Mesenchymal stem cell (in vitro differentiated cells and primary cell): ENCODE results near the gene POLE3. TPM values are rescaled to one million over a fixed set of nuclear protein-coding genes. Genes with fewer than 3 reads are reported as not detected.

Source experiments
- DNase-seq: peaks from one replicate; pipeline ENCODE4 v3.0.0-alpha.2; 2013
- H2AFZ ChIP-seq: one replicate; pipeline ENCODE4 v1.6.1; 2013; ENCODE audit warnings: low read depth, mild to moderate bottlenecking, control low read depth, inconsistent platforms, low read length, moderate library complexity
- H2AK5ac ChIP-seq: 2 replicates; pipeline ENCODE4 v1.6.1; 2013; ENCODE audit warnings: low read length, moderate library complexity, mild to moderate bottlenecking, inconsistent platforms; ENCODE audit not compliant: severe bottlenecking
- H2BK120ac ChIP-seq: one replicate; pipeline ENCODE4 v1.6.1; 2013; ENCODE audit warnings: low read depth, mild to moderate bottlenecking, inconsistent platforms, low read length, moderate library complexity
- H2BK12ac ChIP-seq, 2 experiments: one replicate each; pipeline ENCODE4 v1.6.1; 2013; ENCODE audit warnings: inconsistent platforms in 2 of 2, low read length in 2 of 2, mild to moderate bottlenecking in 2 of 2, moderate library complexity in 2 of 2, control low read depth in 1 of 2
- H2BK15ac ChIP-seq: one replicate; pipeline ENCODE4 v1.6.1; 2013; ENCODE audit warnings: mild to moderate bottlenecking, low read depth, inconsistent platforms; ENCODE audit not compliant: poor library complexity, severe bottlenecking
- H2BK5ac ChIP-seq: 2 replicates; pipeline ENCODE4 v1.6.1; 2013; ENCODE audit warnings: low read depth, mild to moderate bottlenecking, low read length, control low read depth, inconsistent platforms; ENCODE audit not compliant: poor library complexity, severe bottlenecking
- H3K14ac ChIP-seq, 2 experiments: one replicate each; pipeline ENCODE4 v1.6.1; 2013; ENCODE audit warnings: inconsistent platforms in 2 of 2, low read length in 2 of 2, control low read depth in 1 of 2, mild to moderate bottlenecking in 1 of 2, moderate library complexity in 1 of 2
- H3K18ac ChIP-seq, 2 experiments: one replicate each; pipeline ENCODE4 v1.6.1; 2013; ENCODE audit warnings: inconsistent platforms in 2 of 2, low read length in 2 of 2, control low read depth in 1 of 2, low read depth in 1 of 2, mild to moderate bottlenecking in 1 of 2
- H3K23ac ChIP-seq, 2 experiments: one replicate each; pipeline ENCODE4 v1.6.1; 2013; ENCODE audit warnings: inconsistent platforms in 2 of 2, low read length in 2 of 2, mild to moderate bottlenecking in 2 of 2, moderate library complexity in 2 of 2, control low read depth in 1 of 2
- H3K27ac ChIP-seq: 2 replicates; pipeline ENCODE4 v1.5.1; 2013; ENCODE audit warnings: mild to moderate bottlenecking, moderate library complexity, low read length, control low read depth, inconsistent platforms; ENCODE audit not compliant: poor library complexity, severe bottlenecking
- H3K27me3 ChIP-seq, 2 experiments: 2 replicates each; pipeline versions ENCODE4 v1.6.1 to v1.7.0; 2013; ENCODE audit warnings: low read length in 2 of 2, mild to moderate bottlenecking in 2 of 2, moderate library complexity in 2 of 2, control low read depth in 1 of 2, inconsistent platforms in 1 of 2; ENCODE audit not compliant: control insufficient read depth in 1 of 2, insufficient read depth in 1 of 2
- H3K36me3 ChIP-seq, 2 experiments: 2 replicates each; pipeline versions ENCODE4 v1.6.1 to v1.7.0; 2013; ENCODE audit warnings: low read length in 2 of 2, control low read depth in 1 of 2, inconsistent platforms in 1 of 2, low read depth in 1 of 2, mild to moderate bottlenecking in 1 of 2; ENCODE audit not compliant: insufficient read depth in 2 of 2, control insufficient read depth in 1 of 2
- H3K4ac ChIP-seq, 2 experiments: one replicate each; pipeline ENCODE4 v1.6.1; 2013; ENCODE audit warnings: inconsistent platforms in 2 of 2, low read length in 2 of 2, mild to moderate bottlenecking in 2 of 2, moderate library complexity in 2 of 2, control low read depth in 1 of 2, low read depth in 1 of 2
- H3K4me1 ChIP-seq: 2 replicates; pipeline ENCODE4 v1.6.1; 2013; ENCODE audit warnings: low read depth, low read length, control low read depth; ENCODE audit not compliant: control insufficient read depth, insufficient read depth
- H3K4me2 ChIP-seq: 2 replicates; pipeline ENCODE4 v1.6.1; 2013; ENCODE audit warnings: low read length, mild to moderate bottlenecking, inconsistent platforms; ENCODE audit not compliant: poor library complexity, severe bottlenecking
- H3K4me3 ChIP-seq, 2 experiments: 2 replicates each; pipeline versions ENCODE4 v1.5.1 to v1.7.0; 2013; ENCODE audit warnings: low read length in 2 of 2, mild to moderate bottlenecking in 2 of 2, control low read depth in 1 of 2, low read depth in 1 of 2; ENCODE audit not compliant: insufficient read depth in 1 of 2
- H3K79me1 ChIP-seq: replicated peaks from 2 replicates; pipeline ENCODE4 v1.6.1; 2013; ENCODE audit warnings: mild to moderate bottlenecking, control low read depth, low read length, inconsistent platforms; ENCODE audit not compliant: poor library complexity, severe bottlenecking
- H3K9ac ChIP-seq: 2 replicates; pipeline ENCODE4 v1.7.0; 2013; ENCODE audit warnings: mild to moderate bottlenecking, low read length, moderate library complexity
- H3K9me3 ChIP-seq: 2 replicates; pipeline ENCODE4 v1.7.0; 2013; ENCODE audit warnings: mild to moderate bottlenecking, low read length; ENCODE audit not compliant: control insufficient read depth
- H4K8ac ChIP-seq: one replicate; pipeline ENCODE4 v1.6.1; 2013; ENCODE audit warnings: inconsistent platforms, mild to moderate bottlenecking, low read length, moderate library complexity
- H4K91ac ChIP-seq: one replicate; pipeline ENCODE4 v1.6.1; 2013; ENCODE audit warnings: mild to moderate bottlenecking, low read length, inconsistent platforms
- WGBS: methylation state at CpG from one replicate; pipeline ENCODE4 v1.1.7; 2013; ENCODE audit warnings: mixed read lengths; 5-methylcytosine and 5-hydroxymethylcytosine counted together
- polyA plus RNA-seq, 2 experiments: library from polyadenylated mRNA; stranded (reverse); fragments of 200-250 nt; gene quantifications; one replicate each; pipeline ENCODE4 v1.2.3, GENCODE V29; 2013

The POLE3 gene, protein sequence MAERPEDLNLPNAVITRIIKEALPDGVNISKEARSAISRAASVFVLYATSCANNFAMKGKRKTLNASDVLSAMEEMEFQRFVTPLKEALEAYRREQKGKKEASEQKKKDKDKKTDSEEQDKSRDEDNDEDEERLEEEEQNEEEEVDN
- 36.6 TPM for polyA plus RNA-seq (2013, experiment 1 of 2)
- polyA plus RNA-seq (2013, experiment 2 of 2) = 36.2 TPM

GRCh38 chr9:113410207-113410864 lies at the start of gene POLE3, which contains the start of gene C9orf43:
POLE3 (minus strand) TSS chr9:113410675; CDS start chr9:113410293, 382 bp downstream.
C9orf43 (plus strand) TSS chr9:113410747; CDS start chr9:113413494, 2,747 bp downstream.
- H3K4me2 ChIP-seq = peak within 1 kb of the TSS; percentile 87
- peaks cover 7% of the 10 kb centered on the region for H3K4me1 ChIP-seq
- peak; percentile 98 for DNase-seq
- H3K27me3 ChIP-seq = no peaks in the 10 kb centered on the region
- H2BK120ac ChIP-seq = peak within 1 kb of the TSS; percentile 100
- peaks cover 12% of the 10 kb centered on the region for H3K79me1 ChIP-seq
- peak within 1 kb of the TSS; percentile 100 for H4K91ac ChIP-seq
- peak within 1 kb of the TSS; percentile 98 to 99 for H3K18ac ChIP-seq
- H3K9ac ChIP-seq = peak within 1 kb of the TSS; percentile 99
- H3K36me3 ChIP-seq = peaks cover 11 to 20% of the 10 kb centered on the region in 2 experiments
- H3K14ac ChIP-seq = no peak within 1 kb of the TSS
- peak within 1 kb of the TSS; percentile 49 for H2AFZ ChIP-seq
- H2BK15ac ChIP-seq = peak within 1 kb of the TSS; percentile 92
- under 1% methylated on average over 53 of the region's 61 CpGs for WGBS
- no peak within 1 kb of the TSS for H2AK5ac ChIP-seq
- H4K8ac ChIP-seq = peak within 1 kb of the TSS; percentile 100
- peak within 1 kb of the TSS in 1 of 2 experiments; percentile 65 for H3K23ac ChIP-seq
- H3K9me3 ChIP-seq = no peaks in the 10 kb centered on the region
- H3K27ac ChIP-seq = peak within 1 kb of the TSS; percentile 100
- peak within 1 kb of the TSS in 1 of 2 experiments; percentile 3 for H2BK12ac ChIP-seq
- peak within 1 kb of the TSS; percentile 83 to 95 for H3K4ac ChIP-seq
- peak within 1 kb of the TSS; percentile 69 to 98 for H3K4me3 ChIP-seq
- peak within 1 kb of the TSS; percentile 97 for H2BK5ac ChIP-seq

- no peaks in the 10 kb centered on the region for H3K79me1 ChIP-seq
- H3K18ac ChIP-seq = peak overlapping the region in 1 of 2 experiments; percentile 30
- H3K27ac ChIP-seq = peak overlapping the region; percentile 73
- H2BK15ac ChIP-seq = no peak overlapping the region
- no peak overlapping the region for H2BK12ac ChIP-seq
- H3K27me3 ChIP-seq = no peaks in the 10 kb centered on the region
- H4K8ac ChIP-seq = no peak overlapping the region
- H3K14ac ChIP-seq = no peak overlapping the region
- H3K9me3 ChIP-seq = no peaks in the 10 kb centered on the region
- WGBS = 82% methylated on average over 1 of the region's 2 CpGs
- H3K4ac ChIP-seq = peak overlapping the region in 1 of 2 experiments; percentile 51
- H2AK5ac ChIP-seq = peak overlapping the region; percentile 69
- no peak overlapping the region for H3K4me2 ChIP-seq
- H3K23ac ChIP-seq = no peak overlapping the region
- peak overlapping the region; percentile 72 for H3K9ac ChIP-seq
- peak; percentile 43 for DNase-seq
- no peaks in the 10 kb centered on the region for H3K36me3 ChIP-seq
- H2AFZ ChIP-seq = no peak overlapping the region
- peaks cover 3% of the 10 kb centered on the region for H3K4me1 ChIP-seq
- no peak overlapping the region for H4K91ac ChIP-seq
- no peak overlapping the region for H2BK5ac ChIP-seq
- no peak overlapping the region for H2BK120ac ChIP-seq
- H3K4me3 ChIP-seq = no peak overlapping the region
Measured at GRCh38 chr9:113456235-113456634, 45.8 kb upstream of the POLE3 start.

DNA sequence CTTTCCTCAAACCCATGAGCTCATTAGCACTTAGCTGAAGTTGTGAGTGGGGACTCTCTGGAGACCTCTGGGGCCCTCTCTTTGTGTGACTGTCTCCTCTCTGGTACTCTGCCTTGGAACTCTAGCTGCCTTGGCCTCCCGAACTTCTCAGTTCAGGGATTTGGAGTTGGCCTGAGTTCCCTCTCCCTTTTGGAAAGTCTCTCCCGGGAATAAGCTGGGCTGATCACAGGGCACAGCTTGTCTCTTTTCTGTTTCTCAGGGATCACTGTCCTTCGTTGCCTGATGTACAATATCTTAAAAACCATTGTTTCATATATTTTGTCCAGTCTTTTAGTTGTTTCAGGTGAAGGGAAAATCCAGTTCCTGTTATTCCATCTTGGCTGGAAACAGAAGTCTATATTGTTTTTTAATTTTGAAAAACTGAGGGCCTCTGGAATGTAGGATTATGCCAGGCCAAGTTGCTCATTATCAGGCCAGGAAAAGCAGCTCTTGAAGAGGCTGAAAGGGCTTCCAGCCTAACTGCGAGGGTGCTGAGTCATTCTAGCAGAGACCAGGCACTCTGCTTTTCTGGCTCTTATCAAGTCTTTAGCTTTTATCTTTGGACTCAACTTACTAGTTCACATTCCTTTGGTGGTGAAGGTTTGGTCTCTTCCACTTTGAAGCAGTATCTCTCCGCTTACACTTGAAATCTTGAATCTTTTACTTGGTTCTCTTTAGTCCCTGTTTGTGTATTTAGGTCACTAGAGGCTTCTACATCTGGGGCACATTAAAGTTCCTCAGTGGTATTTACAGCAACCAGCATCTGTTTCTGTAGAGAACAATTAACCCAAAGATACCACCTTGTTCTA lies 44.7 kb upstream of the POLE3 start:
- peak overlapping the region; percentile 86 for H2AK5ac ChIP-seq
- H2BK12ac ChIP-seq = peak overlapping the region; percentile 3 to 27
- WGBS = 14% methylated on average over 3 of the region's 5 CpGs
- peak overlapping the region; percentile 31 for H2BK5ac ChIP-seq
- peak overlapping the region; percentile 72 for H3K9ac ChIP-seq
- H4K8ac ChIP-seq = peak overlapping the region; percentile 29
- peak overlapping the region in 1 of 2 experiments; percentile 34 for H3K4me3 ChIP-seq
- H3K27ac ChIP-seq = peak overlapping the region; percentile 73
- H3K36me3 ChIP-seq = no peaks in the 10 kb centered on the region
- DNase-seq = peak; percentile 87
- no peak overlapping the region for H2BK15ac ChIP-seq
- peak overlapping the region; percentile 86 for H2BK120ac ChIP-seq
- no peak overlapping the region for H3K4me2 ChIP-seq
- no peak overlapping the region for H2AFZ ChIP-seq
- H3K14ac ChIP-seq = no peak overlapping the region
- no peaks in the 10 kb centered on the region for H3K9me3 ChIP-seq
- peak overlapping the region; percentile 13 to 57 for H3K4ac ChIP-seq
- H4K91ac ChIP-seq = no peak overlapping the region
- H3K23ac ChIP-seq = no peak overlapping the region
- H3K79me1 ChIP-seq = no peaks in the 10 kb centered on the region
- H3K27me3 ChIP-seq = no peaks in the 10 kb centered on the region
- H3K18ac ChIP-seq = peak overlapping the region; percentile 28 to 77
- H3K4me1 ChIP-seq = peaks cover 3% of the 10 kb centered on the region
